ENCODE measurements around the gene MVB12B. TPM values are rescaled to one million over a fixed set of nuclear protein-coding genes. Genes with fewer than 3 reads are reported as not detected.

The MVB12B gene
- total and polyA plus RNA-seq, 2 of the 4 experiments (the other 2 are of a cell fraction): 2.0 to 4.0 TPM

- Histone ChIP-seq H3K4ac (ENCODE audit: low read depth, low read length) (no peak overlapping the region), H3K4me3 (ENCODE audit: insufficient read depth, low read depth, low read length) (no peak overlapping the region), H2BK20ac (ENCODE audit: low read depth, low read length) (no peak overlapping the region), H3K18ac (ENCODE audit: low read depth, low read length) (no peak overlapping the region), H3K27ac (ENCODE audit: insufficient read depth, low read length) (no peak overlapping the region), H2AK9ac (replicated peaks; ENCODE audit: low read depth, low read length, poor library complexity) (no peak overlapping the region), H4K20me1 (ENCODE audit: insufficient read depth, low read length) (peaks cover 2% of the 10 kb centered on the region; the same call in 1 of the 2 replicates), H3K36me3 (ENCODE audit: control insufficient read depth, insufficient read depth, low read length) (no peaks in the 10 kb centered on the region), H3K27me3 (ENCODE audit: control insufficient read depth, insufficient read depth, low read length) (peaks cover 30% of the 10 kb centered on the region), H3K56ac (ENCODE audit: extremely low read depth, insufficient read depth, low read length) (no peak overlapping the region), H3K9me3 (ENCODE audit: control insufficient read depth, insufficient read depth, low read length) (peaks cover 4% of the 10 kb centered on the region), H3K4me2 (ENCODE audit: low read depth, low read length) (no peak overlapping the region), H4K91ac (ENCODE audit: insufficient read depth, low read depth, low read length) (no peak overlapping the region), H2BK120ac (ENCODE audit: low read depth, low read length) (no peak overlapping the region), H4K5ac (ENCODE audit: low read depth, low read length) (no peak overlapping the region), H4K8ac (ENCODE audit: low read depth in 2 of 2, low read length in 2 of 2) (no peak overlapping the region), H3K23ac (ENCODE audit: low read depth, low read length) (no peak overlapping the region), H2BK5ac (ENCODE audit: low read depth, low read length, poor library complexity, severe bottlenecking) (no peak overlapping the region), H2BK15ac (ENCODE audit: low read depth, low read length) (no peak overlapping the region), H3K4me1 (ENCODE audit: control insufficient read depth, insufficient read depth, low read length) (no peaks in the 10 kb centered on the region), H2AK5ac (ENCODE audit: low read depth, low read length) (no peak overlapping the region), H2AFZ (replicated peaks; ENCODE audit: low read length, poor library complexity) (no peak overlapping the region), H3K9me1 (ENCODE audit: insufficient read depth, low read length) (no peaks in the 10 kb centered on the region), H3K79me1 (ENCODE audit: low read depth in 1 of 2, low read length in 2 of 2) (no peaks in the 10 kb centered on the region), H3K14ac (replicated peaks; ENCODE audit: low read depth, low read length) (no peak overlapping the region), H3K9ac (ENCODE audit: low read depth, low read length) (no peak overlapping the region)
- intact Hi-C loops (cut with micrococcal nuclease) (no loop called here), dilution Hi-C loops (cut with HindIII; ENCODE audit: low sequenced_read_pairs, unreplicated experiment) (no loop called here), in situ Hi-C loops (cut with MboI; ENCODE audit: low sequenced_read_pairs) (no loop called here)
- BruUV-seq (replicated peaks): no TSS peak
- no peak for ATAC-seq (ENCODE audit: low read depth)
- ChIA-PET POLR2A (ENCODE audit: unreplicated experiment) (no interaction called here), CTCF (no interaction called here)
- TF ChIP-seq RFX5 (IDR thresholded peaks at IDR 0.05; ENCODE audit: low read depth, low read length) (no peak), NFE2L2 (IDR thresholded peaks at IDR 0.05; ENCODE audit: low read depth, low read length) (no peak), CHD1 (IDR thresholded peaks at IDR 0.05; ENCODE audit: low read depth, low read length) (no peak), POLR2A (IDR thresholded peaks at IDR 0.05; ENCODE audit: low read depth, low read length) (no peak), USF2 (IDR thresholded peaks at IDR 0.05; ENCODE audit: low read depth, low read length) (no peak), RAD21 (IDR thresholded peaks at IDR 0.05; ENCODE audit: low read length) (no peak), CEBPB (IDR thresholded peaks at IDR 0.05; ENCODE audit: low read depth, low read length) (no peak), MAZ (IDR thresholded peaks at IDR 0.05; ENCODE audit: borderline replicate concordance, low read depth, low read length) (no peak), FOS (IDR thresholded peaks at IDR 0.05; ENCODE audit: low read depth, low read length) (no peak), RCOR1 (IDR thresholded peaks at IDR 0.05; ENCODE audit: insufficient replicate concordance, low read length) (no peak), BHLHE40 (IDR thresholded peaks at IDR 0.05; ENCODE audit: low read depth, low read length) (no peak)
- TF ChIP-seq, protein P1, sequence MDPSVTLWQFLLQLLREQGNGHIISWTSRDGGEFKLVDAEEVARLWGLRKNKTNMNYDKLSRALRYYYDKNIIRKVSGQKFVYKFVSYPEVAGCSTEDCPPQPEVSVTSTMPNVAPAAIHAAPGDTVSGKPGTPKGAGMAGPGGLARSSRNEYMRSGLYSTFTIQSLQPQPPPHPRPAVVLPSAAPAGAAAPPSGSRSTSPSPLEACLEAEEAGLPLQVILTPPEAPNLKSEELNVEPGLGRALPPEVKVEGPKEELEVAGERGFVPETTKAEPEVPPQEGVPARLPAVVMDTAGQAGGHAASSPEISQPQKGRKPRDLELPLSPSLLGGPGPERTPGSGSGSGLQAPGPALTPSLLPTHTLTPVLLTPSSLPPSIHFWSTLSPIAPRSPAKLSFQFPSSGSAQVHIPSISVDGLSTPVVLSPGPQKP (IDR thresholded peaks at IDR 0.05; ENCODE audit: borderline replicate concordance, low read depth, low read length): no peak
- DNase-seq: no peak
- WGBS, 2 experiments (ENCODE audit: extremely low coverage in 2 of 2, insufficient read length in 1 of 2): no CpG with 5 or more reads among the region's 8 CpGs
These were observed 227.7 kb downstream of the MVB12B start for GRCh38 chr9:126554292-126554691.
